ENCODE data around the gene ANKMY1. TPM values are rescaled to one million over a fixed set of nuclear protein-coding genes. Genes with fewer than 3 reads are reported as not detected.

Gene ANKMY1
- total and polyA plus RNA-seq, 2 donors, result 6.6 to 10.3 TPM

DNA sequence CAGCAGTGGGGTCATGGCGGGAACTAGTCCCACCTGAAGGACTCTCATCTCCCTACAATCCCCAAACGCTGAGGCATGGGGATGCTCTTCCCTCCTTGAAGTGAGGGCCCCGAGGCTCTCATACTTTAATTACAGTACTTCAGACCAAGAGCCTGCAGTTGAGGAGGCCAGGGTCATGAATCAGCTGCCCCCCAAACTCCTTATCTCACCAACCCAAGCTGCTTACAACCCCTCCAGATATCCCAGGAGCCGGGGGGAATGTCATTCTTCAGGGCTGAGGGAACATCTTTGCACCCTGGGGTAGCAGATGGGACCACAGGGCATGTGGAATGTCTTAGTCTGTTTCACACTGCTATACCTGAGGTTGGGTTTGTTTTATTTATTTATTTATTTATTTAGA, 26.0 kb upstream of the ANKMY1 start:
- DNase-seq (ENCODE audit: low read depth in 6 of 9, low spot score in 9 of 9), result no peak
- 97% methylated on average over 4 of the region's 4 CpGs for WGBS
- Histone ChIP-seq H3K9me3 (ENCODE audit: control insufficient read depth in 2 of 2, insufficient read depth in 1 of 2, low read length in 1 of 2) (no peaks in the 10 kb centered on the region), H3K4me1 (ENCODE audit: control insufficient read depth in 2 of 2, insufficient read depth in 2 of 2, low read length in 2 of 2) (peaks cover 32 to 43% of the 10 kb centered on the region in 2 donors), H3K27ac (ENCODE audit: low read depth in 1 of 2, low read length in 1 of 2) (no peak overlapping the region), H3K4me3 (ENCODE audit: low read length in 2 of 2) (no peak overlapping the region), H3K27me3 (ENCODE audit: control insufficient read depth in 2 of 2, insufficient read depth in 1 of 2, low read length in 1 of 2) (no peaks in the 10 kb centered on the region), H3K36me3 (ENCODE audit: control insufficient read depth in 2 of 2, insufficient read depth in 2 of 2, low read length in 1 of 2) (peaks cover 7 to 16% of the 10 kb centered on the region in 2 donors)

DNA sequence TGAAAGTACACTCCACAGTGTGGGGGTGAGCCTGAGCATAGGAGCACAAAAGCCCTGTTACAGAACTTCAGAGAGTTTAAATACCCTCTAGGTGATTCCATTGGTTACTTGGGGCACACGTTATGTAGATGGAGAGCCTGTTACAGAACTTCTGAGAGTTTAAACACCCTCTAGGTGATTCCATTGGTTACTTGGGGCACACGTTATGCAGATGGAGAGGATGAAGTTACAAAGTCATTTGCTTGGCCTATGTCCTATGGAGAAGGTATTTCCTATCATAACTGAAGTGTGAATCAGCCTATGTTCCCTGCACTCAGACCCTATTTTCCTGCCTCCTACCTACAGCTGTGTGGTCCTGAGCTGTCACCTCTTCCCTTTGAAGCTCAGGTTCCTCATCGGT, 25.0 kb upstream of the ANKMY1 start:
- H3K9me3 ChIP-seq (ENCODE audit: control insufficient read depth in 2 of 2, insufficient read depth in 1 of 2, low read length in 1 of 2), result no peaks in the 10 kb centered on the region
- H3K4me1 ChIP-seq (ENCODE audit: control insufficient read depth in 2 of 2, insufficient read depth in 2 of 2, low read length in 2 of 2), result peaks cover 22 to 34% of the 10 kb centered on the region in 2 donors
- peaks cover 17 to 20% of the 10 kb centered on the region in 2 donors for H3K36me3 ChIP-seq (ENCODE audit: control insufficient read depth in 2 of 2, insufficient read depth in 2 of 2, low read length in 1 of 2)
- DNase-seq (ENCODE audit: low read depth in 6 of 9, low spot score in 9 of 9), result no peak
- 98% methylated on average over 3 of the region's 3 CpGs for WGBS
- H3K4me3 ChIP-seq (ENCODE audit: low read length in 2 of 2), result no peak overlapping the region
- no peak overlapping the region for H3K27ac ChIP-seq (ENCODE audit: low read depth in 1 of 2, low read length in 1 of 2)
- no peaks in the 10 kb centered on the region for H3K27me3 ChIP-seq (ENCODE audit: control insufficient read depth in 2 of 2, insufficient read depth in 1 of 2, low read length in 1 of 2)

DNA sequence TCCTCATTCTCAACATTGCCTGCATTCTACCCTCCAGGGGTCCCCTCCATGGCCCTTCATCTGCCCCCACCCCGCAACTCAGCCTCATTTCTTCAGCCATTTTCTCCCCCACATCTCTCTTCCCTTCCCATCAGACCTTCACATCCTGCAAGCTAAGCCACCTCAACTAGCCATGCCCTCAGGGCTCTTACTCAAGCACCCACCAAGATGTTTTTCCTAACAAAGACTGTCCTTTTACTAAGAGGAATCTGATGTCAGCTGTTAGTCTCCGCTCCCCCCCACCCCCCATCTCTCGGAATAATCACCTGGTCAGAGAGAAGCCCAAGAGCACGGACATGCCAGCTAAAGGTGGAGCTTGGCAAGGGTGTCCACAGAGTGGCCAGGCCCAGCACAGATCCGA, 24.0 kb upstream of the ANKMY1 start:
- peaks cover 26 to 30% of the 10 kb centered on the region in 2 donors for H3K36me3 ChIP-seq (ENCODE audit: control insufficient read depth in 2 of 2, insufficient read depth in 2 of 2, low read length in 1 of 2)
- H3K9me3 ChIP-seq (ENCODE audit: control insufficient read depth in 2 of 2, insufficient read depth in 1 of 2, low read length in 1 of 2), result no peaks in the 10 kb centered on the region
- H3K4me1 ChIP-seq (ENCODE audit: control insufficient read depth in 2 of 2, insufficient read depth in 2 of 2, low read length in 2 of 2), result peaks cover 16 to 27% of the 10 kb centered on the region in 2 donors
- H3K27me3 ChIP-seq (ENCODE audit: control insufficient read depth in 2 of 2, insufficient read depth in 1 of 2, low read length in 1 of 2), result no peaks in the 10 kb centered on the region
- 98% methylated on average over 5 of the region's 5 CpGs for WGBS
- no peak overlapping the region for H3K27ac ChIP-seq (ENCODE audit: low read depth in 1 of 2, low read length in 1 of 2)
- no peak overlapping the region for H3K4me3 ChIP-seq (ENCODE audit: low read length in 2 of 2)
- no peak for DNase-seq (ENCODE audit: low read depth in 6 of 9, low spot score in 9 of 9)

DNA sequence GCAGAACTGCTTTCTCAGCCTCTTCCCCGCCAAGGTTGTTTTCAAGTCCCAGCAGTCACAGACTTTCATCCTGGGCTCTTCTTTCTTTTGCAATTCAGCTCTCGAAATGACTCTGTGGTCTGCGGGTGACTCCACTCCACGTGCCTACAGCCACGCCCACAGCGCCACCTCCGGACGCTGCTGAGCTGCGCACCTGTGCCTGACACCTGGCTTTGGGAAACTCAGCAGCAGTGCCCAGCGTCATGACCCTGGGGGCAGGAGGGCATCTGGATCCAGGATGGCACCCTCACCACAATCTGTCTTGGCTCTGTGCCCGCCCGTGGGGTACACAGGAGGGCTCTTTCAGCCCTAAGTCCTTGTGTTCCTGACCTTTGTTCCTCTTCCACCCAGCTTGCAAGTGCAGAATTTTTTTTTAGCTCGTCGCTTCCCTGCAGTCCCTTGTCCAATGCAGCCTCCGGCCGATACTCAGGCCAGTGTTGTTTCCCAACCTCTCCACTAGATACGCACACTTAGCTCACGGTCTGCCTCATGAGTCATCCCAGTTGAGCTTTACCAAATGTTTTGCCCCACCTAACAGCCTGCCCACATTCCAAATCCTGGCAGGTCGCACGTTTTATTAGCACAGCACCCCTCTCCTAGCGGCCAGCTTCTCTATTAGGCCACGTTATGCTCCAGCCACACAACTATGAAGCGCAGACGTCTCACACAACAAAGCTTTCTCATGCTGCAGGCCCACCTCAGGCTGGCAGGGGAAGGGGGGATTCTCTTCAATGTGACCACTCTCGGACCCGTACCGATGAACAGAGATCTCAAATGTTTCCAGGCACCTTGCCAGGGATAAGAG, 22.2 kb upstream of the ANKMY1 start:
- Histone ChIP-seq H3K9me3 (ENCODE audit: control insufficient read depth in 2 of 2, insufficient read depth in 1 of 2, low read length in 1 of 2) (no peaks in the 10 kb centered on the region), H3K4me3 (ENCODE audit: low read length in 2 of 2) (no peak overlapping the region), H3K4me1 (ENCODE audit: control insufficient read depth in 2 of 2, insufficient read depth in 2 of 2, low read length in 2 of 2) (peaks cover 8 to 18% of the 10 kb centered on the region in 2 donors), H3K36me3 (ENCODE audit: control insufficient read depth in 2 of 2, insufficient read depth in 2 of 2, low read length in 1 of 2) (peaks cover 42 to 44% of the 10 kb centered on the region in 2 donors), H3K27me3 (ENCODE audit: control insufficient read depth in 2 of 2, insufficient read depth in 1 of 2, low read length in 1 of 2) (no peaks in the 10 kb centered on the region), H3K27ac (ENCODE audit: low read depth in 1 of 2, low read length in 1 of 2) (no peak overlapping the region)
- DNase-seq (ENCODE audit: low read depth in 6 of 9, low spot score in 9 of 9), result peak in 2 of 9 donors; percentile 48 to 60
- WGBS, result 85% methylated on average over 27 of the region's 27 CpGs

DNA sequence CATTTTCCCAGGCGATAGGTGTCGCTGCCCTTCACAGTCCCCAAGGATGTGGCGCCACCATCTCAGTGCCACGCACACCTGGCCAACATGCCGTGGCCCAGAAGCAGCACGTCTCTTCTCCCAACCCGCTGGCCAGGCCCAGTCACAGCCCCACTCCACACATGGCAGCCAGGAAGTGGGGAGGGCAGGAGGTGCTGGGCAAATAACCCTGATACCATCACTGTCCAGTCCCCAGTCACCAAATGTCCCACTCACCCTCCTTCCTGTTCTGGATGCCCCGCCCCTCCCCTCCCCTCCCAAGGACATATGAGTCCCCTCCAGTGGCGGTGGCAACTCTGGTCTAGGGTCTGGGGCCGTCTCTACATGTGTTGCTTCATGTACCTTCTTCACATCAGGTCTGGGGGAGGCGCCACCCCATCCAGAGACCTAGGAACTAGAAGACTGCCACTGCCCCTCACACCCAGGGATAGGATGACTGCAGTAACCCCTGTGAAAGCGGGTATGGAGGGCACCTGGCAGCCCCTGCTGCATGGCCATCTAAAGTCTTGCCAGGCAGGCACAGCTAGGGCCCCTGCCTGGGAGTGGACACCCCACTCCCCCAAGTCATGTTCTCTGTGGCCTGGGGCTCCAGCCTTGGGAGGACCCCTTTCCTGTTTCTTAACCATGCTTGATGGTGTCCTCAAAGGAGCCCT, 21.4 kb upstream of the ANKMY1 start:
- peak overlapping the region in 1 of 2 donors; percentile 73 for H3K27ac ChIP-seq (ENCODE audit: low read depth in 1 of 2, low read length in 1 of 2)

DNA sequence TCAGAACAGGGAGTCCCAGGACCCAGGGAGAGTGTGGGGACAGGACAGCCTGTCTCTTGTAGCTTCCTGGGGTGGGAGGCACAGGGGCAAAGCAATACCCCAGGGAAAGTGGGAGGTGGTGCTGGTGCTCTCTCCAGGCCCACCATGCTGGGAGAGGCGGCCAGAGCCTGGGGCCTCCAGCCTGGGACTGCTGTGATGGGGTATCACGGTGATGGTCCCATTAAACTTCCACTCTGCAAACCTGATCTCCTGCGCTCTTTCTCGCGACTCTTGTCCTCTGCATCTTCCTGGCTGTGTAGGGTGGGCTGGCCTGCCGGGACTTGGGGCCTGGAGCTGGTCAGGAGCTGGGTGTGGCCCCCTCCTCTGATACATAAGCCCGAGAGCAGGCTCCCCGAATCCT, 20.7 kb upstream of the ANKMY1 start:
- Histone ChIP-seq H3K36me3 (ENCODE audit: control insufficient read depth in 2 of 2, insufficient read depth in 2 of 2, low read length in 1 of 2) (peaks cover 55 to 59% of the 10 kb centered on the region in 2 donors), H3K4me3 (ENCODE audit: low read length in 2 of 2) (no peak overlapping the region), H3K9me3 (ENCODE audit: control insufficient read depth in 2 of 2, insufficient read depth in 1 of 2, low read length in 1 of 2) (no peaks in the 10 kb centered on the region), H3K27me3 (ENCODE audit: control insufficient read depth in 2 of 2, insufficient read depth in 1 of 2, low read length in 1 of 2) (no peaks in the 10 kb centered on the region), H3K27ac (ENCODE audit: low read depth in 1 of 2, low read length in 1 of 2) (peak overlapping the region in 1 of 2 donors; percentile 9), H3K4me1 (ENCODE audit: control insufficient read depth in 2 of 2, insufficient read depth in 2 of 2, low read length in 2 of 2) (peaks cover 3 to 14% of the 10 kb centered on the region in 2 donors)
- DNase-seq (ENCODE audit: low read depth in 6 of 9, low spot score in 9 of 9), result no peak
- 96% methylated on average over 8 of the region's 8 CpGs for WGBS

More for the DNA sequence above, 21.4 kb upstream of the ANKMY1 start:
- Histone ChIP-seq H3K9me3 (ENCODE audit: control insufficient read depth in 2 of 2, insufficient read depth in 1 of 2, low read length in 1 of 2) (no peaks in the 10 kb centered on the region), H3K4me1 (ENCODE audit: control insufficient read depth in 2 of 2, insufficient read depth in 2 of 2, low read length in 2 of 2) (peaks cover 3 to 14% of the 10 kb centered on the region in 2 donors), H3K4me3 (ENCODE audit: low read length in 2 of 2) (no peak overlapping the region), H3K36me3 (ENCODE audit: control insufficient read depth in 2 of 2, insufficient read depth in 2 of 2, low read length in 1 of 2) (peaks cover 50 to 52% of the 10 kb centered on the region in 2 donors), H3K27me3 (ENCODE audit: control insufficient read depth in 2 of 2, insufficient read depth in 1 of 2, low read length in 1 of 2) (no peaks in the 10 kb centered on the region)
- DNase-seq (ENCODE audit: low read depth in 6 of 9, low spot score in 9 of 9), result no peak
- WGBS, result 97% methylated on average over 12 of the region's 12 CpGs

DNA sequence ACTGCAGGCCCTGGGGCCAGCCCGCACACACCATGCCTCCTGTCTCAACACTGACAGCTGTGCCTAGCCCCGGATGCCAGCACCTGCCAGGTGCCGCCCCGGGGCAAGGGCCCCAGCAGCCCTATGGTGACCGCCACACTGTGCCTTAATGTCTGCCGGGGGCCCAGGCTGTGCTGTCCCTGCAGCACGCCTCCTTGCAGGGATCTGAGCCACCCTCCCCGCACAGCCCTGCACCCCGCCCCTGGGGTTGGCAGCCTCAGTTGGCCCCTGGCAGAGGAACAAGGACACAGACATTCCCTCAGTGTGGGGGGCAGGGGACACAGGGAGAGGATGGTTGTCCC, 20.3 kb upstream of the ANKMY1 start:
- H3K27ac ChIP-seq (ENCODE audit: low read depth in 1 of 2, low read length in 1 of 2), result no peak overlapping the region
- H3K9me3 ChIP-seq (ENCODE audit: control insufficient read depth in 2 of 2, insufficient read depth in 1 of 2, low read length in 1 of 2), result no peaks in the 10 kb centered on the region
- peaks cover 54 to 61% of the 10 kb centered on the region in 2 donors for H3K36me3 ChIP-seq (ENCODE audit: control insufficient read depth in 2 of 2, insufficient read depth in 2 of 2, low read length in 1 of 2)
- no peak overlapping the region for H3K4me3 ChIP-seq (ENCODE audit: low read length in 2 of 2)
- no peak for DNase-seq (ENCODE audit: low read depth in 6 of 9, low spot score in 9 of 9)
- H3K27me3 ChIP-seq (ENCODE audit: control insufficient read depth in 2 of 2, insufficient read depth in 1 of 2, low read length in 1 of 2), result no peaks in the 10 kb centered on the region
- peaks cover 3 to 14% of the 10 kb centered on the region in 2 donors for H3K4me1 ChIP-seq (ENCODE audit: control insufficient read depth in 2 of 2, insufficient read depth in 2 of 2, low read length in 2 of 2)
- WGBS, result 99% methylated on average over 9 of the region's 9 CpGs

DNA sequence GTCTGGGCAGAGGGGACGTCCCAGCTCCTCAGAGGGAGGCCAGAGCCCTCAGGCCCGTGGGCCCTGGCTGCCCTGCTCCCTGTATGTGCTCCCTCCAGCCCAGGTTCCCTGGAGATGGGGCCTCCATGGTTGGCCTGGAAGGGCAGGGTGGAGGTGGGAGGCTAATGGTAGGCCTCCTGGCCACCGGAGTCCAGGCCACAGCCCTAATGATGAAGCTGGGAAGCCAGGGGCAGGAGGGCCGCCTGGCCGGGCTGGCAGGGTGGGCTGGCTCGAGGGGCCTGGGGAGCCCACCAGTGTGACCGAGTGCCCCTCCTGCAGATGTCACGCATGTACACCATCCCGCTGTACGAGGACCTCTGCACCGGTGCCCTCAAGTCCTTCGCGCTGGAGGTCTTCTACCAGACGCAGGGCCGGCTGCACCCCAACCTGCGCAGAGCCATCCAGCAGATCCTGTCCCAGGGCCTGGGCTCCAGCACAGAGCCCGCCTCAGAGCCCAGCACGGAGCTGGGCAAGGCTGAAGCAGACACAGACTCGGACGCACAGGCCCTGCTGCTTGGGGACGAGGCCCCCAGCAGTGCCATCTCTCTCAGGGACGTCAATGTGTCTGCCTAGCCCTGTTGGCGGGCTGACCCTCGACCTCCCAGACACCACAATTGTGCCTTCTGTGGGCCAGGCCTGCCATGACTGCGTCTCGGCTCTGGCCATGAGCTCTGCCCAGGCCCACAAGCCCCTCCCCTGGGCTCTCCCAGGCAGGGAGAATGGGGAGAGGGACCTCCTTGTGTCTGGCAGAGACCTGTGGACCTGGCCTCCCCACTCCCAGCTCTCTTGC, 19.7 kb upstream of the ANKMY1 start:
- Histone ChIP-seq H3K27ac (ENCODE audit: low read depth in 1 of 2, low read length in 1 of 2) (no peak overlapping the region), H3K36me3 (ENCODE audit: control insufficient read depth in 2 of 2, insufficient read depth in 2 of 2, low read length in 1 of 2) (peaks cover 53 to 63% of the 10 kb centered on the region in 2 donors)
- WGBS, result 98% methylated on average over 26 of the region's 26 CpGs

More for the DNA sequence above, 19.7 kb upstream of the ANKMY1 start:
- H3K4me3 ChIP-seq (ENCODE audit: low read length in 2 of 2), result no peak overlapping the region
- no peaks in the 10 kb centered on the region for H3K9me3 ChIP-seq (ENCODE audit: control insufficient read depth in 2 of 2, insufficient read depth in 1 of 2, low read length in 1 of 2)
- DNase-seq (ENCODE audit: low read depth in 6 of 9, low spot score in 9 of 9), result no peak
- no peaks in the 10 kb centered on the region for H3K27me3 ChIP-seq (ENCODE audit: control insufficient read depth in 2 of 2, insufficient read depth in 1 of 2, low read length in 1 of 2)
- H3K4me1 ChIP-seq (ENCODE audit: control insufficient read depth in 2 of 2, insufficient read depth in 2 of 2, low read length in 2 of 2), result peaks cover 3 to 14% of the 10 kb centered on the region in 2 donors
